A172 (cell line): ENCODE results near the gene KCNN2. TPM values are rescaled to one million over a fixed set of nuclear protein-coding genes. Genes with fewer than 3 reads are reported as not detected.

ENCODE experiments used
- DNase-seq: peaks from one replicate; pipeline ENCODE4 v3.0.0-alpha.2; 2015; ENCODE audit warnings: low spot score
- total RNA-seq: library from RNA; depleted of rRNA; stranded (reverse); fragments of >200 nt; shearing (Covaris generic); gene quantifications from 2 replicates; pipeline ENCODE4 v1.2.3, GENCODE V29; 2014; rRNA removed

KCNN2 gene
- not detected in 2 replicates for total RNA-seq

- no peak for DNase-seq
Measured at GRCh38 chr5:114361724-114362196, at the start of gene KCNN2. TSS of gene KCNN2 (plus strand) at chr5:114362070. CDS start at chr5:114362140, 70 bp downstream.

GRCh38 chr5:114312658-114313057 lies 49.2 kb upstream of the KCNN2 start:
- DNase-seq = no peak

DNA sequence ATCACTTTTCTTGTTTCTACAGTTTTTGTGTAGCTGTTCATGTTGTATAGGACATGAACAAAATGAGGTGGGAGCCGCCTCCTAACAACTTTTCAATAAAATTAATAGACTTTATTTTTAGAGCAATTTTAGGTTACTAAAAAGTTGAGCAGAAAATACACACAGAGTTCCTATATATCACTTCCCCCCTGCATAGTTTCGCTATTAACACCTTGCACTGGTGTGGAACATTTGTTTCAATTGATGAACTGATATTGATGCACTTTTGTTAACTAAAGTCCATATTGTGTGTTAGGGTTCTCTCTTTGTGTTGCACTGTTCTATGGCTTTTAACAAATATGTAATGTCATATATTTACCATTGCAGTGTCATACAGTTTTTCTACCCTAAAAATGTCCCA lies 47.8 kb upstream of the KCNN2 start:
- no peak for DNase-seq

GRCh38 chr5:114316167-114316566 lies 45.7 kb upstream of the KCNN2 start:
- no peak for DNase-seq

DNA sequence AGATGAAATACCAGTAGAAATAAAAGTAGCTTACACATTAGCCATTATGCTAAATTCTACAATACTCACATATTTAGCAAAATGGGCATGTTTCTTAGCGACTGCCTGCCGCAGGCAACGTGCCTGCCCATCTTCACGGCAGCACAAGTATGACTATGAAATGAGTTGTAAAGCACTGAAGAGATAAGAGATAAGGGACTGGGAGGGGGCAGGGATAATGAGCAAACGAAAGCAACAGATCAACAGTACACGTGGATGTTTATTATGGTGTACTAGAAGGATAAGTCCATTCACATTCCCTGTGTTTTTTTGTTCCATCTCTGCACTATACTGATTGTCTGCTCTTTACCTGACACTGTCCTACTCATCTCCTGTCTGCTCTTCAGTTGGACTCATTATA lies 44.1 kb upstream of the KCNN2 start:
- DNase-seq = peak; percentile 27

DNA sequence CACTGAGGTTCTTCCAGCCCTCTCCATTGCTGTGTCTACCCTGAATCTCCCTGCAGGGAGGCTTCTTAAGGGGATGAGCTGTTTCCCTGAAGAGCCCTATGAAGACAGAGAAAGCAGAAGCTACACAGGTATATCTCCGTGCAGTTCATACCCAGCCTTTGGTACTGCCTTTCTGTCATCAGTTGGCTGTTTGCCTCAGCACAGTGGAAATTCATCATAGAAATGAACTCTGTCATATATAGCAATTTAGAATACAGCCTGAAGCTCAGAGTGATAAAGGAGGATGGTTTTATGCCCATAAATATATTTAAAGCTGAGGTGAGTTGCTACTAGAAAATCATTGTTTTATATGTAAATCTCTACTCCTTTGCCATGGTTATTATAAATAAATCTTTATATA lies 42.6 kb upstream of the KCNN2 start:
- no peak for DNase-seq

GRCh38 chr5:114319821-114320220 lies 42.0 kb upstream of the KCNN2 start:
- peak; percentile 15 for DNase-seq

DNA sequence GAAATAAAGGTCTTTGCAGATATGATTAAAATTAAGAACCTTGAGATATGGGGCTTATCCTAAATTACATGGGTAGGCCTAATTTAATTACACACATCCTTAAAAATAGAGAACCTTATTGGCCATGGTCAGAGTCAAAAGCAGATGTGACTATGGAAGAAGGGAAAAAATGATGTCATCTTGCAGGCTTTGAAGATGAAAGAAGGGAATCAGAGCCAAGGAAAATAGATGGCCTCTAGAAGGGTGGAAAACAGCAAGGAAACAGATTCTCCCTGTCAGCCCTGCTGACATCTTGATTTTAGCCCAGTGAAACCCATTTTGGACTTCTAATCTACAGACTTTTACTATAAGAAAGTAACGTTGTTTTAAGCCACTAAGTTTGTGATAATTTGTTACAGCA lies 37.6 kb upstream of the KCNN2 start:
- DNase-seq = no peak

DNA sequence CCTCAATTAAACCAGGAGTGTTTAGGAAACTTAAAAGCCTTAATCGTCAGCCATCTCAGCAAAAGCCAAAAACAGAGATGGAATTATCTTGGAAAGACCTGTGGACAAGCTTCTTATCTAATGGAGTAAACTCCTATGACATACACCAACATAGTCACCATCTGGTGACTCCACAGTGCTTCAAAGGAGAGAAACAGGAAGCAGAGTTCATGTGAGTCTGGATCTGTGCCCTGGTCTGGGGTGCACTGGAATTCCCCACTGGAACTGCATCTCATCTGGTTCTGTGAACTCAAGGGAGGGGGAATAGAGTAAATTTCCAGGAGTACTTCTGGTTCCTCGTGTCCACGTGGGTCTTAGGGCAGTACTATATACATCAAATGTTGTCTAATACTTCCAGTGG lies 36.3 kb upstream of the KCNN2 start:
- peak; percentile 50 for DNase-seq

GRCh38 chr5:114327474-114327873 lies 34.4 kb upstream of the KCNN2 start:
- DNase-seq = no peak

- DNase-seq = no peak
Measured at GRCh38 chr5:114327987-114328386, 33.9 kb upstream of the KCNN2 start.

DNA sequence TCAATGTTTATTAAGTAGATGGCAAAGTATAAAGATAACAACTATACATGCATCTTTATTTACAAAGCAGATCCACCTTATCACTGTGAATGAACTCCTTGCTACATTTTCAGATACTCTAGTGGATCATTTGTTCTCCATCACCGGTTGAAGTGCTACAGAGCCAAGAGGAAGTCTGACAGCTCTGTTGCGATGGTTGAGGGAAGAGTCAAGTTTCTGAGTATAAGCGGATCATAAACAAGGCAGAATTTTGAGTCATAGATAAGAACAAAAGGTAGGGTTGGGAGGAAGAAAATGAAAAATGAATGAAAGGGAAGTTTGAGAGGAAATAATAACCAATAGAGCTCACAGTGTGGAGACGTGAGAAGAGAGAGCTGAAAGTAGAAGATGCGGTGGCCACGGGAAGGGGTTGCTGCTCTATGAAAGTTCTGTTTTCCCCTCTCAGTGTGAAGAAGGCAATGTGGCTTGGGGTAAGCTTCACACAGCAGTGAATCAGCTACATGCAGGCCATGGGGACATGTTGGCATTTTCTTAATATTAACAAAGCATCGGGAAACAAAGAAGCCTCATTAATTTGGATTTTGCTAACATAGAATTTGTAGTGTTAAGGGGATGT lies 30.8 kb upstream of the KCNN2 start:
- DNase-seq = no peak

DNA sequence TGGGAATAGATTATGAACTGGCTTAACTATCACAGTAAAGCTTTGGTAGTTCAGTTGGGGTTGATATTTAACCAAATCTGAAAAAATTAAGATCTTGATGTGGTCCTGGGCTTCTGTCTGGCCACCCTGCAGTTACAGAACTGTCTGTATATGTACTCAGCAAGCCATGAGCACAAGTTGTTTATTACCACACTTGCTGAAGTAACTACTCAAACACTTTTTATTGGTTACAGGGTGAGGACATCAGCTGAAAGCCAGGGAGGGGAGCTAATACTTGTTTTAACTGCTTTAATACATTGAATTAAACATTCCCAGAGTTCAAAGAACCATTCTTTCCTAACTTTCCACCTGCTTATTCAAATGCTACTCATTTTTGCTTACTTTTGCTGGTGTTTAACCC lies 29.4 kb upstream of the KCNN2 start:
- DNase-seq = no peak

DNA sequence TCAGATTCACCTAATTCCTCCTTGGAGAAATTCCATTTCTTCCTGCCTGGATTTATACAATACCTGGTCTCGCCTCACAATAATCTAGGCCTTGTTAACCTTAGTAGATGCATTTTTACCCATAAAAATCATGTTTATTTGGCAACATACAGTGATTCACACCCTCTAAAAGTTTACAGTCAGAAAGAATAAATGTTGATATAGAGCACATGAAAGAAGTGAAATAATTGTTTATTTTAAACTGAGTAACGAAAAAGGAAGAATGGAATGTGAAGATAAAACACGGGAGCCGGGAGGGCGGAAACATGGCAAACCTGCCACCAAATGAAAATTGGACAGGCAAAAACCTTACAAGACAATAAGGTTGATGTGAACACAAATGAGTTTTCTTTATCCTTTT lies 28.9 kb upstream of the KCNN2 start:
- no peak for DNase-seq

GRCh38 chr5:114335391-114335790 lies 26.5 kb upstream of the KCNN2 start:
- DNase-seq = no peak

DNA sequence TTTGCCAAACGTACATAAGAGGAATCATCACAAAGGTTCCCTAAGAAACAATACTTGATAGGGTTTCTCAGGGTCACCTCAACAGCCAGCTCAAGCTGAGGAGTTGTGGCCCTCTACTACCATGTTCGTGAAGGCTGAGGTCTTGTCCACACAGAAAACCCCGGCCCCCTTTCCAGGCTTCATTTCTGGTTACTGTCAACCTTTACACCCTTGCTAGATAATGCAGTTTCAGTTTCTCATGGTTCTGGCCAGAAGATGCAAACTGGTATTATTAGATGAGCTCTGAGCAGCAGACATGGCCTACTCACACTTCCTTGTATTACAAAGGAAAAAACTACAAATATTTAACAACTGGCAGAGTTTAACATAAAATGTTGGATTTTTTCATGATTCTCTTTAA lies 22.8 kb upstream of the KCNN2 start:
- no peak for DNase-seq

- DNase-seq = no peak
Measured at GRCh38 chr5:114346181-114346580, 15.7 kb upstream of the KCNN2 start.

DNA sequence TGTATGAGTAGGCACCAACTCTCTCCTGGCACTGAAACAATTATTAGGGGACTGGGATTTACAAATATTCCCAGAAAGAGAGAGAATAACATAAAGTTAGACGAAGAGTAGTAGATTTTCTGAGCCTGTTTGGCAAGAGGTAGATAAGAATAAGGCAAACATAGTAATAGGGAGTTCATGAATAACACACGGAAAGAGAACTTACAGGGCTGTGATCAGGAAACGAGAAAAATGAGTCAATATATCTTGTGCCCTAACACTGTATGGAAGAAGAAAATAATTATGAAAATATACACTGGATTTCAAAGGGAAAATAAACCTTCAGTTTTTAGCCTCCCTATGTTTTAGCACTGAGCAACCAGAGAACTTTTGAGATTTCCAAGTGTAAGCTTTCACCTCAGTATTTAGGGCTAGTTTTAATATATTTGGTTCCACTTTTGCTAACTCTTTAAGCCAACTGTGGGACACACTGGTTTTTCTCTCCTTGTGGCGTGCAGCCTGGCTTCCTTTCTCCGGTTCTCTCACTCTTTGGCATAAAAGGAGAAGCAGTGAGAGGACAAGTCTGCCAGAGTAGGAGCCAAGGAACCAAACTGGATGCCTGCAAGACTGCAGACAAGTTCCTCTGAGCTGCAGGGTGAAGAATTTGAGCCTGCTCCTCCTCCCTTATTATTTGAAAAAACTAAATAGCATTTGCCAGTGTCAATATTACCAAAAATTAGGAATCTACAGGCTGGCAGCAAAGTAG lies 6.6 kb upstream of the KCNN2 start:
- no peak for DNase-seq

DNA sequence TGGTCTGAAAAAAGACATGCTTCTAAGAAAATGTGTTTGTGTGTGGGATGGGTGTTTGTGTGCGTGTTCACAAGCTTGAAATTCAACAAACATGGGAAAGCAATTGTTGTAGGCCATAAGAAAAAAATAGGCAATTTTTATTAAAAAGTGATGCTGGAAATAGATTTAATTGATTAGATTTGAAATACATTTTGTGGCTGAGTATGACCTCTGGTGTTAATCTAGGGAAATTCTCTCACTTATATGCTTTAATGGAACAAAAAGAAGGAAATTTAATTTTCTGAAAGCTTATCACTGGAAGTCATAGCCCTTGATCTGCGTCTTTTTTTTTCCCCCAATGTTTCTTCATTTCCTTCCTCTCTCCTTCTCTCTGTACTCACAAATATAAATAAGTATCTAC lies 3.5 kb upstream of the KCNN2 start:
- no peak for DNase-seq

GRCh38 chr5:114360357-114360756 lies 1.5 kb upstream of the KCNN2 start:
- no peak for DNase-seq

- no peak for DNase-seq
Measured at GRCh38 chr5:114360816-114361723, 800 bp upstream of the KCNN2 start.

DNA sequence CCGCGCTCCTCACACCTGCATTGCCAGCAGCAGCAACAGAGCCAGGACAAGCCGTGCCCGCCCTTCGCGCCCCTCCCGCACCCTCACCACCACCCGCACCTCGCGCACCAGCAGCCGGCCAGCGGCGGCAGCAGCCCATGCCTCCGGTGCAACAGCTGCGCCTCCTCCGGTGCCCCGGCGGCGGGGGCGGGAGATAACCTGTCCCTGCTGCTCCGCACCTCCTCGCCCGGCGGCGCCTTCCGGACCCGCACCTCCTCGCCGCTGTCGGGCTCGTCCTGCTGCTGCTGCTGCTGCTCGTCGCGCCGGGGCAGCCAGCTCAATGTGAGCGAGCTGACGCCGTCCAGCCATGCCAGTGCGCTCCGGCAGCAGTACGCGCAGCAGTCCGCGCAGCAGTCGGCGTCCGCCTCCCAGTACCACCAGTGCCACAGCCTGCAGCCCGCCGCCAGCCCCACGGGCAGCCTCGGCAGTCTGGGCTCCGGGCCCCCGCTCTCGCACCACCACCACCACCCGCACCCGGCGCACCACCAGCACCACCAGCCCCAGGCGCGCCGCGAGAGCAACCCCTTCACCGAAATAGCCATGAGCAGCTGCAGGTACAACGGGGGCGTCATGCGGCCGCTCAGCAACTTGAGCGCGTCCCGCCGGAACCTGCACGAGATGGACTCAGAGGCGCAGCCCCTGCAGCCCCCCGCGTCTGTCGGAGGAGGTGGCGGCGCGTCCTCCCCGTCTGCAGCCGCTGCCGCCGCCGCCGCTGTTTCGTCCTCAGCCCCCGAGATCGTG lies 517 bp downstream of the KCNN2 start:
- DNase-seq = no peak
